Small intestine (tissue), 7 donors: Measurements from ENCODE around the gene PARG. TPM values are rescaled to one million over a fixed set of nuclear protein-coding genes. Genes with fewer than 3 reads are reported as not detected.
"Not testable (repeated sequence)": the region's sequence is repeated elsewhere in the genome, so short reads cannot be mapped to it uniquely, and the experiment has no call there.

Experiments used
- DNase-seq, 2 donors: peaks; one replicate each; pipeline versions ENCODE4 v3.0.0 to v3.0.0-alpha.2; 2013
- FAIRE-seq: peaks from 2 replicates; lab custom pipeline; 2012; peaks lifted over from hg19 to GRCh38; lab: Jason Lieb, UNC
- H3K27ac ChIP-seq, 3 donors: one replicate each; pipeline ENCODE4 v1.5.1; 2013; ENCODE audit warnings: low read length in 2 of 3, mild to moderate bottlenecking in 2 of 3, control low read depth in 1 of 3, inconsistent platforms in 1 of 3, low read depth in 1 of 3, moderate library complexity in 1 of 3
- H3K27me3 ChIP-seq, 3 donors: one replicate each; pipeline ENCODE4 v1.6.1; 2013; ENCODE audit warnings: low read length in 3 of 3, inconsistent platforms in 1 of 3; ENCODE audit not compliant: control insufficient read depth in 3 of 3, insufficient read depth in 3 of 3
- H3K36me3 ChIP-seq, 3 donors: one replicate each; pipeline ENCODE4 v1.6.1; 2013; ENCODE audit warnings: low read length in 3 of 3, inconsistent platforms in 1 of 3, low read depth in 1 of 3, mild to moderate bottlenecking in 1 of 3, moderate library complexity in 1 of 3; ENCODE audit not compliant: control insufficient read depth in 3 of 3, insufficient read depth in 2 of 3
- H3K4me1 ChIP-seq, 3 donors: one replicate each; pipeline ENCODE4 v1.6.1; 2013; ENCODE audit warnings: low read length in 2 of 3, inconsistent platforms in 1 of 3, low read depth in 1 of 3, mild to moderate bottlenecking in 1 of 3, moderate library complexity in 1 of 3; ENCODE audit not compliant: control insufficient read depth in 3 of 3, insufficient read depth in 2 of 3
- H3K4me3 ChIP-seq, 3 donors: one replicate each; pipeline ENCODE4 v1.5.1; 2013; ENCODE audit warnings: low read length in 3 of 3, control low read depth in 1 of 3, inconsistent platforms in 1 of 3, low read depth in 1 of 3, mild to moderate bottlenecking in 1 of 3, moderate library complexity in 1 of 3
- H3K9me3 ChIP-seq, 2 donors: one replicate each; pipeline ENCODE4 v1.6.1; 2013; ENCODE audit warnings: low read depth in 1 of 2, low read length in 1 of 2; ENCODE audit not compliant: control insufficient read depth in 2 of 2, insufficient read depth in 1 of 2
- WGBS, 3 donors: extraction: QIAGEN DNeasy Blood & Tissue Kit; methylation state at CpG; one replicate each; pipeline ENCODE4 v1.1.7; 2013; 5-methylcytosine and 5-hydroxymethylcytosine counted together
- polyA plus RNA-seq, 4 donors: library from polyadenylated mRNA; stranded (reverse) in 3 of 4; unstranded in 1 of 4; fragments of 200-250 nt in 3 of 4; fragments of 120-200 nt in 1 of 4; gene quantifications; one replicate each; pipeline versions ENCODE4 v1.2.1 to v1.2.3, GENCODE V29; 2013
- donor health status: healthy with polysubstance abuse.
- donor health status: control.
- donor health status: control.
- donor health status: Bipolar disorder and iron deficiency.
- donor health status: healthy.

PARG gene
- polyA plus RNA-seq, 4 donors = 7.8 to 22.7 (median 11.7) TPM

GRCh38 chr10:49917927-49918326 lies 23.9 kb downstream of the PARG start:
- not testable (repeated sequence) for H3K36me3 ChIP-seq, H3K27me3 ChIP-seq, FAIRE-seq, DNase-seq, H3K27ac ChIP-seq, H3K9me3 ChIP-seq, H3K4me1 ChIP-seq, H3K4me3 ChIP-seq

GRCh38 chr10:49916451-49916850 lies 25.4 kb downstream of the PARG start:
- not testable (repeated sequence) for H3K4me3 ChIP-seq, H3K4me1 ChIP-seq, H3K27ac ChIP-seq, H3K9me3 ChIP-seq, DNase-seq, H3K27me3 ChIP-seq
- H3K36me3 ChIP-seq = peaks cover 0 to 10% (median 1%) of the 10 kb centered on the region in 3 donors
- FAIRE-seq = peak; percentile 97

GRCh38 chr10:49910295-49910694 lies 31.5 kb downstream of the PARG start:
- not testable (repeated sequence) for DNase-seq, H3K27me3 ChIP-seq, H3K9me3 ChIP-seq, H3K4me1 ChIP-seq, H3K4me3 ChIP-seq, H3K36me3 ChIP-seq, H3K27ac ChIP-seq
- WGBS, 3 donors = no CpG with 5 or more reads among the region's 1 CpG
- FAIRE-seq = peak; percentile 5

- H3K36me3 ChIP-seq, H3K27me3 ChIP-seq, DNase-seq, H3K4me3 ChIP-seq, H3K9me3 ChIP-seq, H3K27ac ChIP-seq, FAIRE-seq, H3K4me1 ChIP-seq: not testable (repeated sequence)
- 71 to 82% (median 71%) methylated on average over 4 of the region's 4 CpGs for WGBS, 3 donors
These were observed 33.3 kb downstream of the PARG start for GRCh38 chr10:49908290-49909080.

GRCh38 chr10:49903829-49904228 lies 38.0 kb downstream of the PARG start:
- not testable (repeated sequence) for DNase-seq
- WGBS, 3 donors = 95 to 96% (median 95%) methylated on average over 3 of the region's 3 CpGs

GRCh38 chr10:49900406-49900805 lies 41.4 kb downstream of the PARG start:
- H3K27ac ChIP-seq, DNase-seq, H3K4me1 ChIP-seq, H3K4me3 ChIP-seq, H3K27me3 ChIP-seq, H3K36me3 ChIP-seq, FAIRE-seq, H3K9me3 ChIP-seq: not testable (repeated sequence)
- 90 to 97% (median 95%) methylated on average over 2 of the region's 3 CpGs for WGBS, 3 donors

More at GRCh38 chr10:49903829-49904228, 38.0 kb downstream of the PARG start:
- H3K4me1 ChIP-seq, H3K27me3 ChIP-seq, H3K27ac ChIP-seq, H3K4me3 ChIP-seq, H3K9me3 ChIP-seq, H3K36me3 ChIP-seq, FAIRE-seq: not testable (repeated sequence)

GRCh38 chr10:49899999-49900398 lies 41.8 kb downstream of the PARG start:
- H3K4me1 ChIP-seq, H3K36me3 ChIP-seq, DNase-seq, H3K27me3 ChIP-seq, FAIRE-seq, H3K9me3 ChIP-seq, H3K27ac ChIP-seq, H3K4me3 ChIP-seq: not testable (repeated sequence)
- WGBS, 3 donors = 100% methylated on average over 1 of the region's 2 CpGs; no CpG with 5 or more reads in 2 of the 3 donors

GRCh38 chr10:49890025-49890424 lies 51.8 kb downstream of the PARG start:
- H3K9me3 ChIP-seq, H3K36me3 ChIP-seq, DNase-seq, H3K4me1 ChIP-seq, H3K27ac ChIP-seq, H3K4me3 ChIP-seq, H3K27me3 ChIP-seq: not testable (repeated sequence)
- FAIRE-seq = peak; percentile 97
- 93 to 99% (median 99%) methylated on average over 5 of the region's 5 CpGs for WGBS, 3 donors
